ENCODE measurements around the gene ITGB7.

GRCh38 chr12:53172352-53172751, 34.7 kb downstream of the ITGB7 start:
- no peak for TF ChIP-seq CTCF (IDR thresholded peaks at IDR 0.05)
- no peak for TF ChIP-seq POLR2A (IDR thresholded peaks at IDR 0.05)

Measured in adrenal gland (tissue), 5 donors.